ENCODE data around the gene SEC24D.
A peak's percentile ranks its signal among the peaks of the same experiment; 100 is the strongest.
"Not testable (repeated sequence)": the region's sequence is repeated elsewhere in the genome, so short reads cannot be mapped to it uniquely, and the experiment has no call there.

SEC24D gene

DNA sequence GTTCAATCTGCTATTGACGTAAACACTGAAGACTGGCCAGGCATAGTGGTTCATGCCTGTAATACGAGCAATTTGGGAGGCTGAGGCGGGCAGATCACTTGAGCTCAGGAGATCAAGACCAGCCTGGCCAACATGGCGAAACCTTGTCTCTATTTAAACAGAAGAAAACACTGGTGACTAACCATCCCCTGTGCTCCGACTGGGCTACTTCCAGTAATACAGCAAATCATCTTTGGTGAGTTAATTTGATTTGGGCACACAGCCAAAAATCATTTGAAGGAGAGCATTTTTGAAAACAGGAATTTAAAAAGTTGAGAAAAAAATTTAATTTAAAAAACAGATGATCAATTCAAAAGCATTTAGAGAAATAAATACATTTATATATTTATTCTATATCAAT lies 52.0 kb downstream of the SEC24D start:
- DNase-seq (ENCODE audit: low spot score), result no peak
- H3K4me3 ChIP-seq, result no peak overlapping the region
- TF ChIP-seq, protein P1, sequence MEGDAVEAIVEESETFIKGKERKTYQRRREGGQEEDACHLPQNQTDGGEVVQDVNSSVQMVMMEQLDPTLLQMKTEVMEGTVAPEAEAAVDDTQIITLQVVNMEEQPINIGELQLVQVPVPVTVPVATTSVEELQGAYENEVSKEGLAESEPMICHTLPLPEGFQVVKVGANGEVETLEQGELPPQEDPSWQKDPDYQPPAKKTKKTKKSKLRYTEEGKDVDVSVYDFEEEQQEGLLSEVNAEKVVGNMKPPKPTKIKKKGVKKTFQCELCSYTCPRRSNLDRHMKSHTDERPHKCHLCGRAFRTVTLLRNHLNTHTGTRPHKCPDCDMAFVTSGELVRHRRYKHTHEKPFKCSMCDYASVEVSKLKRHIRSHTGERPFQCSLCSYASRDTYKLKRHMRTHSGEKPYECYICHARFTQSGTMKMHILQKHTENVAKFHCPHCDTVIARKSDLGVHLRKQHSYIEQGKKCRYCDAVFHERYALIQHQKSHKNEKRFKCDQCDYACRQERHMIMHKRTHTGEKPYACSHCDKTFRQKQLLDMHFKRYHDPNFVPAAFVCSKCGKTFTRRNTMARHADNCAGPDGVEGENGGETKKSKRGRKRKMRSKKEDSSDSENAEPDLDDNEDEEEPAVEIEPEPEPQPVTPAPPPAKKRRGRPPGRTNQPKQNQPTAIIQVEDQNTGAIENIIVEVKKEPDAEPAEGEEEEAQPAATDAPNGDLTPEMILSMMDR (IDR thresholded peaks at IDR 0.05), result no peak
- H3K27ac ChIP-seq, result no peak overlapping the region

- H3K27ac ChIP-seq; DNase-seq (ENCODE audit: low spot score); H3K4me3 ChIP-seq: not testable (repeated sequence)
Measured at GRCh38 chr4:118782886-118783285, 53.0 kb downstream of the SEC24D start.

- not testable (repeated sequence) for H3K27ac ChIP-seq; DNase-seq (ENCODE audit: low spot score); H3K4me3 ChIP-seq
Measured at GRCh38 chr4:118777649-118778048, 58.3 kb downstream of the SEC24D start.

GRCh38 chr4:118776955-118777640 lies 58.8 kb downstream of the SEC24D start:
- H3K27ac ChIP-seq, result peak overlapping the region; percentile 43 to 52
- not testable (repeated sequence) for DNase-seq (ENCODE audit: low spot score); H3K4me3 ChIP-seq

DNA sequence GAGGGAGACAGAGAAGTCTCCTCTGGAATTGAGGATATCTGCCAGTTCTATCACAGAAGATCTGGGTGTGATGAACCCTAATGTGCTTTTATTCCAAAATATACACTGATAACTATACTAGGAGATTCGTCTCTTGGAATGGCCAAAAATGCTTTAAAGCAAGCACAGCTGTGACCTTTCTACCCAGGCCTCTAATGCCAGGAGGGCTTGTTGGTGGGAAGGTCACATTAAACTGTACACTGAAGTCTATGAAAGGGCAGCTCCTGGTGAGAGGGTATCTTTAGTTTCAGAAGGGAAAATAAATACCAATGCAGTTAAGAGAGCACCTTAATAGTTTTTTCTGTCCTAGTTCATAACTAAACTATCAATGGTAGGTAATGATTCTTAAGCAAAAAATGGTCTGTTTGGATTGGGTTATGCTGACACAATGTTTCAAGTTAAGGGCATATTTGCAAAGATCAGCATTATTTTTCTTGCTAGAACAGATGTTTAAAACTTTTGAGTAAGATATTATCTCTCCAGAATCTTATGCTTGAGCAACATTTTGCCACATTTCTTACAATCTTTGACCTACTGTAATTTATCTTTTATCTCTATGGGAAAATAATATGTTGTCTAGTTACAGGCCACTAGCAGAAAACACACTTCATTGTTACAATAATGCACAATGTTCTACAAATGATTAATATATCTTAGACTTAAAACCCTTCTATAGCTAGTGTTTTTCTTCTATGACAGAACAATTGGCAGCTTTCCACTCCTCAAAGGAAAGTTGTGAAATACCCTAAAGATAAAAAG lies 59.6 kb downstream of the SEC24D start:
- peak overlapping the region; percentile 43 to 52 for H3K27ac ChIP-seq
- TF ChIP-seq, protein P1 (IDR thresholded peaks at IDR 0.05), result no peak

DNA sequence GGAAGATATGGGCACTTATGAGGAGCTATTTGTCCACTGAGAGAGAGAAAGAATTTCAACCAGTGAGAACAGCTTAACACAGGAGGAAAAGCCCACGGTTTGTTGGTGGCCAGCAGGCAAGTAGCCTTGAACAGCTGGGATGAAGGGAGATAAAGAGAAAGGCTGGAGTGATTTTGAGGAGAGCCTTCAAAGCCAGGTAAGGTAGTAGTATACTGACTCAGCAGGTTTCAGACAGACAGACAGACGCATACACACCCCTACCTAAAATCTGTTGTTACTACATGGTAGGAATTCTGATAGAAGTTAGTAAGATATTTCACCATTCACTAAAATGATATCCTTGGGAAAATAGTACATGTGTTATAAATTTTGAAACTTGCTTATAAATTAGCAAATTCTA lies 60.5 kb downstream of the SEC24D start:
- no peak for DNase-seq (ENCODE audit: low spot score)
- Histone ChIP-seq H3K27ac (no peak overlapping the region), H3K4me3 (no peak overlapping the region)
- TF ChIP-seq, protein P1 (IDR thresholded peaks at IDR 0.05), result no peak

More for the DNA sequence above, 59.6 kb downstream of the SEC24D start:
- H3K4me3 ChIP-seq, result no peak overlapping the region
- no peak for DNase-seq (ENCODE audit: low spot score)

GRCh38 chr4:118774989-118775388 lies 60.9 kb downstream of the SEC24D start:
- H3K4me3 ChIP-seq, result no peak overlapping the region
- DNase-seq (ENCODE audit: low spot score), result no peak
- TF ChIP-seq, protein P1 (IDR thresholded peaks at IDR 0.05), result no peak
- H3K27ac ChIP-seq, result peak overlapping the region in 1 of 2 donors; percentile 39

GRCh38 chr4:118774321-118774720 lies 61.6 kb downstream of the SEC24D start:
- TF ChIP-seq, protein P1 (IDR thresholded peaks at IDR 0.05), result no peak
- H3K4me3 ChIP-seq, result no peak overlapping the region
- no peak for DNase-seq (ENCODE audit: low spot score)
- peak overlapping the region in 1 of 2 donors; percentile 39 for H3K27ac ChIP-seq
